HL-60 (cell line): ENCODE measurements around the gene RHOBTB1.

Experiments used
- DNase-seq, 2 experiments: peaks; one replicate each; pipeline ENCODE4 v3.0.0-alpha.2; 2010 to 2020; ENCODE audit warnings: low read depth in 1 of 2, low spot score in 1 of 2
- H3K27ac ChIP-seq: fragments of 250-450 bp; sonication (Bioruptor Pico); replicated peaks from 2 replicates; pipeline ENCODE4 v1.5.1; 2020; ENCODE audit warnings: mild to moderate bottlenecking, moderate library complexity
- H3K27me3 ChIP-seq: fragments of 250-450 bp; sonication (Bioruptor Pico); 2 replicates; pipeline ENCODE4 v1.5.1; 2021; ENCODE audit warnings: mild to moderate bottlenecking, moderate library complexity; ENCODE audit not compliant: insufficient read depth, poor library complexity, severe bottlenecking
- H3K4me3 ChIP-seq: replicated peaks from 2 replicates; pipeline ENCODE4 v1.5.1; 2011; ENCODE audit warnings: mild to moderate bottlenecking, control low read depth, low read length; ENCODE audit not compliant: insufficient read depth
- GABPA ChIP-seq: IDR thresholded peaks from 2 replicates; pipeline ENCODE4 v1.6.1; 2012; ENCODE audit warnings: low read depth
- POLR2AphosphoS5 ChIP-seq: IDR thresholded peaks from 2 replicates; pipeline ENCODE4 v1.6.1; 2012; ENCODE audit warnings: low read depth
- REST ChIP-seq: IDR thresholded peaks from 2 replicates; pipeline ENCODE4 v1.6.1; 2012; ENCODE audit warnings: low read depth; ENCODE audit not compliant: insufficient replicate concordance
- SPI1 ChIP-seq: IDR thresholded peaks from 2 replicates; pipeline ENCODE4 v1.6.1; 2012; ENCODE audit warnings: low read depth, mild to moderate bottlenecking, borderline replicate concordance
- TF ChIP-seq, protein P1 (sequence below): IDR thresholded peaks from one replicate; pipeline ENCODE4 v1.5.1; 2011; ENCODE audit warnings: low read length, control low read depth, inconsistent platforms; ENCODE audit not compliant: insufficient read depth

The RHOBTB1 gene

DNA sequence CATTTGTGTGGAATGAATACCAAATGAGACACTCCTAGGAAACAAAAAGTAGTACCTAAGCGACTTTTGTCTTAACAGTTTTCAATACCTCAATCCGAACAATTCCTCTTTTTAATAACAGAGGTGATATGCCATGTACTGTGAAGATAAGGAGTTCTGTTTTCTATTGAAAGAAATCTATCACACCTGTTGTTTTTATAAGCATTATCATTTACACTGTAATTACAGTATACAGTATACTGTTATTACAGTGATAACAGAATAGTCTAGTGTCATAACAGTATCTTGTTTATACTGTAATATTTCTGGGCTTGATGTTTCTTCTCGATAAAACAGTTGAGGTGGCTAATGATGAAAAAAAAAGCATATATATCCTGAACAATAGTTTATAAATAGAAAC, 9.4 kb upstream of the RHOBTB1 start:
- Histone ChIP-seq H3K4me3 (no peak overlapping the region), H3K27ac (no peak overlapping the region), H3K27me3 (no peaks in the 10 kb centered on the region)
- TF ChIP-seq, protein P1, sequence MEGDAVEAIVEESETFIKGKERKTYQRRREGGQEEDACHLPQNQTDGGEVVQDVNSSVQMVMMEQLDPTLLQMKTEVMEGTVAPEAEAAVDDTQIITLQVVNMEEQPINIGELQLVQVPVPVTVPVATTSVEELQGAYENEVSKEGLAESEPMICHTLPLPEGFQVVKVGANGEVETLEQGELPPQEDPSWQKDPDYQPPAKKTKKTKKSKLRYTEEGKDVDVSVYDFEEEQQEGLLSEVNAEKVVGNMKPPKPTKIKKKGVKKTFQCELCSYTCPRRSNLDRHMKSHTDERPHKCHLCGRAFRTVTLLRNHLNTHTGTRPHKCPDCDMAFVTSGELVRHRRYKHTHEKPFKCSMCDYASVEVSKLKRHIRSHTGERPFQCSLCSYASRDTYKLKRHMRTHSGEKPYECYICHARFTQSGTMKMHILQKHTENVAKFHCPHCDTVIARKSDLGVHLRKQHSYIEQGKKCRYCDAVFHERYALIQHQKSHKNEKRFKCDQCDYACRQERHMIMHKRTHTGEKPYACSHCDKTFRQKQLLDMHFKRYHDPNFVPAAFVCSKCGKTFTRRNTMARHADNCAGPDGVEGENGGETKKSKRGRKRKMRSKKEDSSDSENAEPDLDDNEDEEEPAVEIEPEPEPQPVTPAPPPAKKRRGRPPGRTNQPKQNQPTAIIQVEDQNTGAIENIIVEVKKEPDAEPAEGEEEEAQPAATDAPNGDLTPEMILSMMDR: no peak
- TF ChIP-seq REST (no peak), GABPA (no peak), POLR2AphosphoS5 (no peak)
- no peak for DNase-seq

DNA sequence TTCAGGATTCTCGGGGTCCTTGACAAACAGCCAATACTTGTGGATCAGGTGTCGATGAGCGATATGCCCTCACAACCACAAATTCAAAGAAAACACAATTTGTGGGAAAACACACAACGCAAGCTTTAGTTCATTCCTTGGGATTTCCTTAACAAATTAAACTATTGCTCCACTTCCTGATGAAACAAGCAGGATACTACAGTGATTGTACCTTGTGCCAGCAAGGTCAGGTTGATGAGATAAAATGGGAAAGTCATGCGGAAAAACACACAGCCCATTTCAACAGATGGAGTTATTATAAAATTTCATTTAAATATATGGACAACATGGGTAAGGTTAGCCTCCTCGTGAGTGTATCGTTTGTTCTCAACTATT, 8.8 kb upstream of the RHOBTB1 start:
- Histone ChIP-seq H3K27ac (no peak overlapping the region), H3K4me3 (no peak overlapping the region), H3K27me3 (no peaks in the 10 kb centered on the region)
- no peak for DNase-seq
- TF ChIP-seq POLR2AphosphoS5 (no peak), REST (no peak), GABPA (no peak), SPI1 (no peak)
- TF ChIP-seq, protein P1: no peak

- no peaks in the 10 kb centered on the region for H3K27me3 ChIP-seq
- TF ChIP-seq GABPA (no peak), POLR2AphosphoS5 (no peak), REST (no peak), SPI1 (no peak)
- TF ChIP-seq, protein P1: no peak
- no peak for DNase-seq
Observed at GRCh38 chr10:60952067-60952845, 8.3 kb upstream of the RHOBTB1 start.

More at GRCh38 chr10:60952067-60952845, 8.3 kb upstream of the RHOBTB1 start:
- Histone ChIP-seq H3K27ac (no peak overlapping the region), H3K4me3 (no peak overlapping the region)
